GM18868 (cell line): ENCODE data around the gene SPTBN1.

ENCODE experiments used
- ATAC-seq: cut with Tn5 transposase; IDR thresholded peaks from one replicate; pipeline ENCODE4 v1.9.1; 2021; ENCODE audit warnings: mild to moderate bottlenecking, moderate library complexity; ENCODE audit not compliant: unreplicated experiment

The SPTBN1 gene

GRCh38 chr2:54666634-54667265 lies 210.6 kb downstream of the SPTBN1 start:
- ATAC-seq: no peak

GRCh38 chr2:54667266-54667639 lies 211.1 kb downstream of the SPTBN1 start:
- ATAC-seq: no peak

GRCh38 chr2:54667726-54668650 lies 211.9 kb downstream of the SPTBN1 start:
- ATAC-seq: no peak

- no peak for ATAC-seq
These were observed 212.6 kb downstream of the SPTBN1 start for GRCh38 chr2:54668711-54669110.

- ATAC-seq: no peak
These were observed 213.8 kb downstream of the SPTBN1 start for GRCh38 chr2:54669677-54670484.

GRCh38 chr2:54670485-54671009 lies 214.4 kb downstream of the SPTBN1 start:
- ATAC-seq: no peak

GRCh38 chr2:54671010-54671409 lies 214.9 kb downstream of the SPTBN1 start:
- ATAC-seq: no peak

GRCh38 chr2:54671875-54672589 lies 215.9 kb downstream of the SPTBN1 start:
- no peak for ATAC-seq

GRCh38 chr2:54672590-54673456 lies 216.7 kb downstream of the SPTBN1 start:
- peak; percentile 57 for ATAC-seq

- ATAC-seq: peak; percentile 57
These were observed 217.4 kb downstream of the SPTBN1 start for GRCh38 chr2:54673501-54673998.

GRCh38 chr2:54675281-54675680 lies 219.2 kb downstream of the SPTBN1 start:
- ATAC-seq: no peak

GRCh38 chr2:54675738-54676137 lies 219.6 kb downstream of the SPTBN1 start:
- no peak for ATAC-seq

- ATAC-seq: no peak
These were observed 220.5 kb downstream of the SPTBN1 start for GRCh38 chr2:54676656-54677055.

GRCh38 chr2:54677476-54678265 lies 221.5 kb downstream of the SPTBN1 start:
- ATAC-seq: peak; percentile 29

GRCh38 chr2:54678719-54679118 lies 222.6 kb downstream of the SPTBN1 start:
- no peak for ATAC-seq

GRCh38 chr2:54680397-54681041 lies 224.4 kb downstream of the SPTBN1 start:
- peak; percentile 81 for ATAC-seq

- no peak for ATAC-seq
These were observed 225.3 kb downstream of the SPTBN1 start for GRCh38 chr2:54681416-54681815.

GRCh38 chr2:54683596-54683995 lies 227.5 kb downstream of the SPTBN1 start:
- ATAC-seq: no peak
